Parathyroid adenoma (tissue), 2 donors: Measurements from ENCODE around the gene TNFAIP3.

Experiments used
- H2AFZ ChIP-seq: fragments of 300-600 bp; sonication (generic); one replicate; pipeline ENCODE4 v1.7.0; 2017; ENCODE audit warnings: antibody characterized with exemption, mild to moderate bottlenecking
- H3K27ac ChIP-seq: fragments of 300-600 bp; sonication (generic); one replicate; pipeline ENCODE4 v1.7.0; 2017
- H3K27me3 ChIP-seq: fragments of 300-600 bp; sonication (generic); one replicate; pipeline ENCODE4 v1.7.0; 2017; ENCODE audit warnings: low read length; ENCODE audit not compliant: control insufficient read depth, insufficient read depth
- H3K36me3 ChIP-seq: fragments of 300-600 bp; sonication (generic); one replicate; pipeline ENCODE4 v1.7.0; 2017; ENCODE audit warnings: low read length; ENCODE audit not compliant: control insufficient read depth, insufficient read depth
- H3K4me1 ChIP-seq: fragments of 300-600 bp; sonication (generic); one replicate; pipeline ENCODE4 v1.7.0; 2017; ENCODE audit warnings: control low read depth
- H3K4me2 ChIP-seq: fragments of 300-600 bp; sonication (generic); one replicate; pipeline ENCODE4 v1.7.0; 2017; ENCODE audit warnings: low read length
- H3K4me3 ChIP-seq: fragments of 300-600 bp; sonication (generic); one replicate; pipeline ENCODE4 v1.7.0; 2017; ENCODE audit warnings: low read depth, low read length
- H3K79me2 ChIP-seq: fragments of 300-600 bp; sonication (generic); one replicate; pipeline ENCODE4 v1.7.0; 2017; ENCODE audit warnings: control low read depth
- H3K9ac ChIP-seq: fragments of 300-600 bp; sonication (generic); one replicate; pipeline ENCODE4 v1.7.0; 2017; ENCODE audit warnings: mild to moderate bottlenecking
- H3K9me3 ChIP-seq: fragments of 300-600 bp; sonication (generic); one replicate; pipeline ENCODE4 v1.7.0; 2017; ENCODE audit warnings: low read length; ENCODE audit not compliant: control insufficient read depth
- CTCF ChIP-seq: fragments of 300-600 bp; sonication (generic); IDR thresholded peaks from one replicate; pipeline ENCODE4 v1.7.0; 2017; ENCODE audit warnings: antibody characterized with exemption, mild to moderate bottlenecking
- donor health status: primary hyperparathyroidism.

TNFAIP3 gene

DNA sequence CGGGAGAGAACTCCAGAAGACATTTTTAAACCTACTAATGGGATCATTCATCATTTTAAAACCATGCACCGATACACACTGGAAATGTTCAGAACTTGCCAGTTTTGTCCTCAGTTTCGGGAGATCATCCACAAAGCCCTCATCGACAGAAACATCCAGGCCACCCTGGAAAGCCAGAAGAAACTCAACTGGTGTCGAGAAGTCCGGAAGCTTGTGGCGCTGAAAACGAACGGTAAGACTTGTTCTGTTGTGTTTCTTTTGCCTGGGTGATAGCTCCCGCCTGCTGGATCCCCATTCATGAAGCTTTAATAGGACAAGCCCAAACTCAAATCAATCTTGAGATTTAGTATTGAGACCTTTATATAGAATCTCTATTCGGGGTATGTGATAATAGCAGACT, 4.2 kb downstream of the TNFAIP3 start:
- H3K9ac ChIP-seq = no peak overlapping the region
- no peak for TF ChIP-seq CTCF

DNA sequence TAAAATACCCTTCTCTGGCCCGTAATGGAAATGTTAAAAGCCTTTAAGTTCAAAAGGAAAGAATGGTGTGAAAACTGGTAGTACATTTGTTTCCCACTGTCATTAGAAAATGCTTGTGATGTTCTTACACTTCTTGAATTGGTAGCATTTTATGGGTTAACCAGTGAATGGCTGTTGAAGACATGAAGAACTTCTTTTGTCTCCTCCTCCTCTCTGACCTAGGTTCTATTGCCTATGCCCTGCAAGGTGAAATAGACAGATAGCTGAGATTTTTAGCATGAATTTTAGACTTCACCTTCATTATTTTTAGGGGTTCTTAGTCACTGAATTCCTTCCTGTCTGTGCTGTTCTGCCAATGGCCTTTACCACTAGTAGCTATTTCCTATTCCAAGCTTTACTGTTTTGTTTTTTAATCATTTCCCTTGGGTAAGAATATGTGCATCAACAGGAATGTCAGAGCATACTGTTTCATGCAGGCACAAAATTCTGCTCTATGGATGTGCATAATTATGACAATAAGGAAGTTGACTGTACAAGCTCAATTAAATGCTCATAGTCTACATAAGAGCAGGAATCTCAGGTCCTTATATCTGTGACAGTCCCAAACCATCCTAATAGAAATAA, 4.9 kb downstream of the TNFAIP3 start:
- Histone ChIP-seq H3K9me3 (no peaks in the 10 kb centered on the region), H3K27ac (no peak overlapping the region), H3K4me2 (no peak overlapping the region), H3K9ac (no peak overlapping the region), H3K27me3 (no peaks in the 10 kb centered on the region), H3K4me3 (no peak overlapping the region), H3K79me2 (peaks cover 2% of the 10 kb centered on the region), H3K4me1 (peaks cover 3% of the 10 kb centered on the region), H2AFZ (no peak overlapping the region), H3K36me3 (no peaks in the 10 kb centered on the region)
- TF ChIP-seq CTCF = no peak

More for the DNA sequence above, 4.2 kb downstream of the TNFAIP3 start:
- no peak overlapping the region for H3K27ac ChIP-seq
- H3K4me3 ChIP-seq = no peak overlapping the region
- H3K79me2 ChIP-seq = peaks cover 2% of the 10 kb centered on the region
- H3K4me1 ChIP-seq = peaks cover 3% of the 10 kb centered on the region
- H2AFZ ChIP-seq = no peak overlapping the region
- H3K27me3 ChIP-seq = no peaks in the 10 kb centered on the region
- no peak overlapping the region for H3K4me2 ChIP-seq
- H3K36me3 ChIP-seq = no peaks in the 10 kb centered on the region
- no peaks in the 10 kb centered on the region for H3K9me3 ChIP-seq

GRCh38 chr6:137872581-137873115, 5.6 kb downstream of the TNFAIP3 start:
- Histone ChIP-seq H3K27ac (no peak overlapping the region), H3K9me3 (no peaks in the 10 kb centered on the region), H3K27me3 (no peaks in the 10 kb centered on the region), H3K4me3 (no peak overlapping the region), H3K79me2 (peaks cover 2% of the 10 kb centered on the region), H3K4me1 (peaks cover 3% of the 10 kb centered on the region), H2AFZ (no peak overlapping the region), H3K9ac (no peak overlapping the region), H3K36me3 (no peaks in the 10 kb centered on the region), H3K4me2 (no peak overlapping the region)
- no peak for TF ChIP-seq CTCF

DNA sequence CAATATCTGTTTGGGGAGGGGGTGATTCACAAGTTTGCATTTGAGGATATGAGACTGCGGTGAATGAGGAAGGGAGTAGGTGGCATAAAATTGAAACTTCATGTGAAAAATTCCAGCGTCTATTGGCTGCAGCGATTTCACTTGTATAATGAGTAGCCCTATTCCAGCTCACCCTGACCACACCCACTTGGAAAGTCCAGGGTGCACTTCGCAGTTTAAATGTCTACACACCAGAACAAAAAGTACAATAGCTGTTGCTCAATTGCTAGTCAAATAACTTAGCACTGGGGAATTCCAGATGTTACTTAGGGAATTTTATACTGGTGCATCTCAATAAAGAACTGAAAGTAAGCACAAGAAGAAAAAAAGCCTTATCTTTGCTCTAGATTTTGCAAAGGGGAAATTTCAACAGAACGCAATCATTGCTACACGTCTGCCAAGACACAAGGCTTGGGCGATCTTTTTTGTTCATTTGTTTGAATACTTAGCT, 6.3 kb downstream of the TNFAIP3 start:
- no peak overlapping the region for H3K4me2 ChIP-seq
- no peaks in the 10 kb centered on the region for H3K27me3 ChIP-seq
- peaks cover under 1% of the 10 kb centered on the region for H3K4me1 ChIP-seq

More for the DNA sequence above, 6.3 kb downstream of the TNFAIP3 start:
- no peak for TF ChIP-seq CTCF
- no peak overlapping the region for H3K27ac ChIP-seq
- H2AFZ ChIP-seq = no peak overlapping the region
- no peak overlapping the region for H3K4me3 ChIP-seq
- no peaks in the 10 kb centered on the region for H3K79me2 ChIP-seq
- no peak overlapping the region for H3K9ac ChIP-seq
- H3K9me3 ChIP-seq = no peaks in the 10 kb centered on the region
- H3K36me3 ChIP-seq = no peaks in the 10 kb centered on the region
